ENCODE data around the gene RASGRF2. TPM values are rescaled to one million over a fixed set of nuclear protein-coding genes. Genes with fewer than 3 reads are reported as not detected.

RASGRF2 gene
- polyA plus RNA-seq, 1 donor from 2014 or later: 0.42 TPM

DNA sequence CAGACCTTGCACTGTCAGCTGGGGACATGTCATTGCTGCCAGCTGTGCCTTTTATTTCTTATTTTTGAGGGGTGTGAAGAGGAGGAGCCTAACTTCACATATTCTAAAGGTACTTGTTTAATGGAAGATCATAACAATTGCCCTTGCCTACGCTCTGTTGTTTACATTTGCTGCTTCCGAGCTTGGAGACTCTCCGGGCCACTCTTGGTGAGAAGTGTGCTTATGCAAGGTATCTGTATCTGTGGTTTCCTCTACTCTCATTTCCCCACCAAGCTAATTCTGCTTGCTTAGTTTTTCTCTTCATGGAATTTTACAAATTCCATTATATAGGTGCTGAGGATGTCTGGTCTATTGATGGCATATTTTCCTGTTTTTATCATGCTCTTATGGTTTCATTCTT lies 105.3 kb downstream of the RASGRF2 start:
- Histone ChIP-seq H4K20me1 (ENCODE audit: insufficient read depth) (no peaks in the 10 kb centered on the region), H3F3A (ENCODE audit: insufficient read depth, low read length, poor library complexity, severe bottlenecking) (no peaks in the 10 kb centered on the region), H3K4me3 (ENCODE audit: low read length) (no peak overlapping the region), H3K27ac (ENCODE audit: low read length) (no peak overlapping the region), H3K79me2 (replicated peaks; ENCODE audit: insufficient read depth, low read length) (no peaks in the 10 kb centered on the region), H3K9me3 (ENCODE audit: low read length) (no peaks in the 10 kb centered on the region), H3K9ac (ENCODE audit: low read length) (no peak overlapping the region), H2AFZ (ENCODE audit: low read depth, low read length) (no peak overlapping the region), H3K9me2 (ENCODE audit: insufficient read depth, low read length) (no peaks in the 10 kb centered on the region), H3K36me3 (ENCODE audit: insufficient read depth, low read length) (no peaks in the 10 kb centered on the region), H3K27me3 (ENCODE audit: insufficient read depth, low read depth, low read length) (no peaks in the 10 kb centered on the region), H3K4me2 (ENCODE audit: low read length) (no peak overlapping the region)
- TF ChIP-seq RAD21 (conservative IDR thresholded peaks at IDR 0.05): no peak
- TF ChIP-seq, protein P1, sequence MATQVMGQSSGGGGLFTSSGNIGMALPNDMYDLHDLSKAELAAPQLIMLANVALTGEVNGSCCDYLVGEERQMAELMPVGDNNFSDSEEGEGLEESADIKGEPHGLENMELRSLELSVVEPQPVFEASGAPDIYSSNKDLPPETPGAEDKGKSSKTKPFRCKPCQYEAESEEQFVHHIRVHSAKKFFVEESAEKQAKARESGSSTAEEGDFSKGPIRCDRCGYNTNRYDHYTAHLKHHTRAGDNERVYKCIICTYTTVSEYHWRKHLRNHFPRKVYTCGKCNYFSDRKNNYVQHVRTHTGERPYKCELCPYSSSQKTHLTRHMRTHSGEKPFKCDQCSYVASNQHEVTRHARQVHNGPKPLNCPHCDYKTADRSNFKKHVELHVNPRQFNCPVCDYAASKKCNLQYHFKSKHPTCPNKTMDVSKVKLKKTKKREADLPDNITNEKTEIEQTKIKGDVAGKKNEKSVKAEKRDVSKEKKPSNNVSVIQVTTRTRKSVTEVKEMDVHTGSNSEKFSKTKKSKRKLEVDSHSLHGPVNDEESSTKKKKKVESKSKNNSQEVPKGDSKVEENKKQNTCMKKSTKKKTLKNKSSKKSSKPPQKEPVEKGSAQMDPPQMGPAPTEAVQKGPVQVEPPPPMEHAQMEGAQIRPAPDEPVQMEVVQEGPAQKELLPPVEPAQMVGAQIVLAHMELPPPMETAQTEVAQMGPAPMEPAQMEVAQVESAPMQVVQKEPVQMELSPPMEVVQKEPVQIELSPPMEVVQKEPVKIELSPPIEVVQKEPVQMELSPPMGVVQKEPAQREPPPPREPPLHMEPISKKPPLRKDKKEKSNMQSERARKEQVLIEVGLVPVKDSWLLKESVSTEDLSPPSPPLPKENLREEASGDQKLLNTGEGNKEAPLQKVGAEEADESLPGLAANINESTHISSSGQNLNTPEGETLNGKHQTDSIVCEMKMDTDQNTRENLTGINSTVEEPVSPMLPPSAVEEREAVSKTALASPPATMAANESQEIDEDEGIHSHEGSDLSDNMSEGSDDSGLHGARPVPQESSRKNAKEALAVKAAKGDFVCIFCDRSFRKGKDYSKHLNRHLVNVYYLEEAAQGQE (IDR thresholded peaks at IDR 0.05; ENCODE audit: borderline replicate concordance): no peak
- no peak for TF ChIP-seq SMC3 (conservative IDR thresholded peaks at IDR 0.05; ENCODE audit: poor library complexity)
- TF ChIP-seq TAF1 (IDR thresholded peaks at IDR 0.05; ENCODE audit: low read depth): no peak
- no peak for TF ChIP-seq POLR2AphosphoS5 (IDR thresholded peaks at IDR 0.05)
- TF ChIP-seq MXI1 (conservative IDR thresholded peaks at IDR 0.05; ENCODE audit: poor library complexity, severe bottlenecking): no peak
- TF ChIP-seq, protein P2, sequence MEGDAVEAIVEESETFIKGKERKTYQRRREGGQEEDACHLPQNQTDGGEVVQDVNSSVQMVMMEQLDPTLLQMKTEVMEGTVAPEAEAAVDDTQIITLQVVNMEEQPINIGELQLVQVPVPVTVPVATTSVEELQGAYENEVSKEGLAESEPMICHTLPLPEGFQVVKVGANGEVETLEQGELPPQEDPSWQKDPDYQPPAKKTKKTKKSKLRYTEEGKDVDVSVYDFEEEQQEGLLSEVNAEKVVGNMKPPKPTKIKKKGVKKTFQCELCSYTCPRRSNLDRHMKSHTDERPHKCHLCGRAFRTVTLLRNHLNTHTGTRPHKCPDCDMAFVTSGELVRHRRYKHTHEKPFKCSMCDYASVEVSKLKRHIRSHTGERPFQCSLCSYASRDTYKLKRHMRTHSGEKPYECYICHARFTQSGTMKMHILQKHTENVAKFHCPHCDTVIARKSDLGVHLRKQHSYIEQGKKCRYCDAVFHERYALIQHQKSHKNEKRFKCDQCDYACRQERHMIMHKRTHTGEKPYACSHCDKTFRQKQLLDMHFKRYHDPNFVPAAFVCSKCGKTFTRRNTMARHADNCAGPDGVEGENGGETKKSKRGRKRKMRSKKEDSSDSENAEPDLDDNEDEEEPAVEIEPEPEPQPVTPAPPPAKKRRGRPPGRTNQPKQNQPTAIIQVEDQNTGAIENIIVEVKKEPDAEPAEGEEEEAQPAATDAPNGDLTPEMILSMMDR (IDR thresholded peaks at IDR 0.05; ENCODE audit: poor library complexity, severe bottlenecking): no peak

DNA sequence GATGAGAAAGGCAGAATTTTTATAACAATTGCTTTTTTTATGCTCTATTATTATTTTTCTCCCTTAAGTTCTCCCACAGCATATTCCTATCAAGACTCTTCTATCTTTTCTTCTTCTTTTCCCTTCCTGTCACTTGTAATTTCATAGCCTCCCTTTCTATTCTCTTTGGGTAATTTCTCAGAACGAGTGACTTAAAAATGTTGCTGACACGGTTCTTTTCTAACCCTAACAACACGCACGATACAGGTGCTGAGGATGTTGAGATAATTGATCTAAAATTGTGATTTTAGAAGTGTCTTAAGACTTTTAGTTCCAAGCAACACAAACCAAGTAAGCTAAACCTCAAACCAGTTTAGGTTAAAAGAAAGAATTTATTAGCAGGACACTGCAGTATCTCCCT lies 105.9 kb downstream of the RASGRF2 start:
- H3K9me2 ChIP-seq (ENCODE audit: insufficient read depth, low read length): no peaks in the 10 kb centered on the region
- H2AFZ ChIP-seq (ENCODE audit: low read depth, low read length): no peak overlapping the region
- H3K9me3 ChIP-seq (ENCODE audit: low read length): no peaks in the 10 kb centered on the region
- H3K36me3 ChIP-seq (ENCODE audit: insufficient read depth, low read length): no peaks in the 10 kb centered on the region
- H3K4me2 ChIP-seq (ENCODE audit: low read length): no peak overlapping the region
- H3K27me3 ChIP-seq (ENCODE audit: insufficient read depth, low read depth, low read length): no peaks in the 10 kb centered on the region
- H4K20me1 ChIP-seq (ENCODE audit: insufficient read depth): no peaks in the 10 kb centered on the region
- H3F3A ChIP-seq (ENCODE audit: insufficient read depth, low read length, poor library complexity, severe bottlenecking): no peaks in the 10 kb centered on the region
- no peak overlapping the region for H3K4me3 ChIP-seq (ENCODE audit: low read length)
- H3K79me2 ChIP-seq (replicated peaks; ENCODE audit: insufficient read depth, low read length): no peaks in the 10 kb centered on the region
- H3K9ac ChIP-seq (ENCODE audit: low read length): no peak overlapping the region
- no peak overlapping the region for H3K27ac ChIP-seq (ENCODE audit: low read length)
- TF ChIP-seq EZH2 (IDR thresholded peaks at IDR 0.05; ENCODE audit: borderline replicate concordance, insufficient read depth, low read length, poor library complexity, severe bottlenecking) (no peak), SMC3 (conservative IDR thresholded peaks at IDR 0.05; ENCODE audit: poor library complexity) (no peak), EP300 (conservative IDR thresholded peaks at IDR 0.05; ENCODE audit: poor library complexity, severe bottlenecking) (no peak), TAF1 (IDR thresholded peaks at IDR 0.05; ENCODE audit: low read depth) (no peak), POLR2AphosphoS5 (IDR thresholded peaks at IDR 0.05) (no peak), RAD21 (conservative IDR thresholded peaks at IDR 0.05) (no peak), MXI1 (conservative IDR thresholded peaks at IDR 0.05; ENCODE audit: poor library complexity, severe bottlenecking) (no peak)
- TF ChIP-seq, protein P2 (IDR thresholded peaks at IDR 0.05; ENCODE audit: poor library complexity, severe bottlenecking): no peak
- TF ChIP-seq, protein P1 (IDR thresholded peaks at IDR 0.05; ENCODE audit: borderline replicate concordance): no peak
